KBM-7 (cell line): ENCODE measurements around the gene CERK.
A peak's percentile ranks its signal among the peaks of the same experiment; 100 is the strongest.

Experiments
- DNase-seq: peaks from one replicate; pipeline ENCODE4 v3.0.0-alpha.2; 2015
- in situ Hi-C: fragments of 300-500 bp; cut with MboI; formaldehyde crosslinking; loops from 2 replicates; pipeline ENCODE4 v1.14.3; 2020; ENCODE audit warnings: low sequenced_read_pairs, low pct_unique_long_range_greater_than_20kb, mixed read lengths

The CERK gene

GRCh38 chr22:46752286-46752987 is 14.4 kb upstream of the CERK start:
- in situ Hi-C loops, result no loop called here
- DNase-seq, result no peak

- no peak for DNase-seq
- in situ Hi-C loops, result no loop called here
These were observed 12.9 kb upstream of the CERK start for GRCh38 chr22:46750863-46751443.

- in situ Hi-C loops, result no loop called here
- DNase-seq, result no peak
These were observed 12.4 kb upstream of the CERK start for GRCh38 chr22:46750530-46750800.

GRCh38 chr22:46749682-46750529 is 11.9 kb upstream of the CERK start:
- DNase-seq, result no peak
- in situ Hi-C loops, result no loop called here

GRCh38 chr22:46748908-46749675 is 11.0 kb upstream of the CERK start:
- DNase-seq, result peak; percentile 68
- in situ Hi-C loops, result no loop called here

- in situ Hi-C loops, result no loop called here
- no peak for DNase-seq
These were observed 10.3 kb upstream of the CERK start for GRCh38 chr22:46748206-46748907.

- DNase-seq, result no peak
- in situ Hi-C loops, result no loop called here
These were observed 9.6 kb upstream of the CERK start for GRCh38 chr22:46747646-46748045.

GRCh38 chr22:46746620-46747019 is 8.6 kb upstream of the CERK start:
- DNase-seq, result no peak
- in situ Hi-C loops, result no loop called here

- in situ Hi-C loops, result no loop called here
- DNase-seq, result no peak
These were observed 8.1 kb upstream of the CERK start for GRCh38 chr22:46746192-46746591.

- in situ Hi-C loops, result no loop called here
- no peak for DNase-seq
These were observed 6.5 kb upstream of the CERK start for GRCh38 chr22:46744581-46744980.

GRCh38 chr22:46742576-46743221 is 4.6 kb upstream of the CERK start:
- DNase-seq, result no peak
- in situ Hi-C loops, result no loop called here

- in situ Hi-C loops, result no loop called here
- no peak for DNase-seq
These were observed 4.0 kb upstream of the CERK start for GRCh38 chr22:46741974-46742519.

- no peak for DNase-seq
- in situ Hi-C loops, result no loop called here
These were observed 3.1 kb upstream of the CERK start for GRCh38 chr22:46740910-46741780.

- in situ Hi-C loops, result no loop called here
- peak; percentile 58 for DNase-seq
These were observed 1.2 kb upstream of the CERK start for GRCh38 chr22:46739094-46739870.

- no peak for DNase-seq
- in situ Hi-C loops, result no loop called here
These were observed 618 bp upstream of the CERK start for GRCh38 chr22:46738647-46739093.

GRCh38 chr22:46737105-46737975 is 712 bp downstream of the CERK start:
- in situ Hi-C loops, result no loop called here
- peak; percentile 50 for DNase-seq
